GM19467 (cell line): Measurements from ENCODE around the gene MOGAT3.

Experiments
- ATAC-seq: cut with Tn5 transposase; IDR thresholded peaks from one replicate; pipeline ENCODE4 v1.9.1; 2021; ENCODE audit warnings: mild to moderate bottlenecking, moderate library complexity; ENCODE audit not compliant: unreplicated experiment

The MOGAT3 gene

DNA sequence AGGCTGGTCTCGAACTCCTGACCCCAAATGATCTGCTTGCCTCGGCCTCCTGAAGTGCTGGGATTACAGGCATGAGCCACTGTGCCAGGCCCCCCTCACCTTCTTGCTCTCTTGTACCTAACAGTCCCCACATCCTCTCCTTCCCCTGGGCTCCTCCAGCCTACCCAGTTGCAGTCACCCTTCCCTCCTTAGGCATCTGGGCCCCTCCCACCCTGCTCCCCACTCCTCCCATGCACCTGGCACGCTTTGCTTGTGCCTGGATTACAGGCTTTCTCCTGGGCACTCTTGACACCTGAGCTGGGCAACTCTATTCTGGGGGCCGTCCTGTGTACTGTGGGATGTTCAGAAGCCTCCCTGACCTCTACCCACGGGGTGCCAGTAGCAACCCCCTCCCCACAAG lies 33.8 kb upstream of the MOGAT3 start:
- no peak for ATAC-seq

- no peak for ATAC-seq
Observed at GRCh38 chr7:101233907-101234547, 33.2 kb upstream of the MOGAT3 start.

DNA sequence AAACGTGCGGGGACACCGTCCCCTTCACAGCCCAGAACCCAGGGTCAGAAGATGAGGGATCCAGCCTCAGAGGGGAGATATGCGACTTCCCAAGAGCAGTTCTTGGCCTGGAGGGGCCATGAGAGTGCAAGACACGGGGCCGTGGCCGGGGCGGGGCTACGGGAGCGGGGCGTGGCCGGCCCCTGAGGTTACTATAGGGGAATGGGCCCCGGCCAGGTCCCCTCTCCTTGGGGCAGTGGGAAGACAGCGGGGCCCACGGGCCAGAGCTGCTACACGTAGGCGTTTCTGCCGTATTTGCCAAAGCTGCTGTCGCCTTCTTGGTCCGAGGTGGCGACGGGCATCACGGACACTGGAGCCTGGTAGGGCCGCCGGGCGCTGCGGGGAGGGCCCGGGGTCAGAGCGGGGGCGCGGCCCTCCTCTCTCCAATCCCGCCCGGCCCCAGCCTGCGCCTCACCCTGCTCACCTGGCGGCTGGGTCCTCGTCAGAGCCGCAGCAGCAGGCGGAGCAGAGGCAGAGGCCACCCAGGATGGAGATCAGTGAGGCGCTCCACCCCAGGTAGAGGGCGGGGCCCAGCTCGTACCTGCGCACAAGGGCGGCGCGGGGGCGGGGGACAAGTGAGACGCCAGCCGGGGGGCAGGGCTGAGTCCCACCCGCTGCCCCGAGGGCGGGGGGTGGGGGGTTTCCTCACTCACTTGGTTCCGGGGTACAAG lies 31.5 kb upstream of the MOGAT3 start:
- no peak for ATAC-seq

DNA sequence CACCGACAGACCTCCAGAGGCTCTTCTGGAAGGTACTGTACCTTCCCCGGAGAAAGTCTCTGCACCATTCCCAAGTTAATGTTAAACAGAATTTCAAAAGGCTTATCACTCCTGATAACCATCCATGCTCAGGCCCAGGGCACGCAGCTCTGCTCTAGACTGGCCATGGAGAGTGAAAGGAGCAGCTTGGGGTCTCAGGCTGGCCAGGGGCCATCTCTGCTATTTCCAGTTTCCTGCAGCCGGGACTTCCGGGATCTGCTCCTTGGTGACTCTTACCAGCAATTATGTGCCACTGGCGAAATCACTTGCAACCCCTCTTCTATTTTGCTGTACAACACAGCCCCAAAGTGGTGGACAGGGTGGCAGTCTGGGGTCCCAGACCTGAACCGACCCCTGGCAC lies 30.8 kb upstream of the MOGAT3 start:
- ATAC-seq, result no peak

DNA sequence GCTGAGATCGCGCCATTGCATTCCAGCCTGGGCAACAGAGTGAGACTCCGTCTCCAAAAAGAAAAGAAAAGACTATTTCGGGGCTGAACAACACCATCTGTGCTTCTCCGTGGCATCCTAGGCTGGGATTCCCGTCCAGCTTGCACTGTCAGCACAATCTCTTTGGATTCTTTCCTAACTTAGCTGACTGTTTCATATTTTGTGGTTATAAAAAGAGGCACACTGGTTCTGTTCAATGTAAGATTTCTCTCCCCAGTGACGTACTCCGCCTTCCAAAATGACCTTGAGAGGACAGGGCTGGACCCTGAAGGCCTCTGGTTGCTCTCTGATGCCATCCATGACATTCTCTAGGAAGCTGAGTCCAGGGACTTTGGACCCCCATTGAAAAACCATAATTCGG lies 25.9 kb upstream of the MOGAT3 start:
- ATAC-seq, result no peak

DNA sequence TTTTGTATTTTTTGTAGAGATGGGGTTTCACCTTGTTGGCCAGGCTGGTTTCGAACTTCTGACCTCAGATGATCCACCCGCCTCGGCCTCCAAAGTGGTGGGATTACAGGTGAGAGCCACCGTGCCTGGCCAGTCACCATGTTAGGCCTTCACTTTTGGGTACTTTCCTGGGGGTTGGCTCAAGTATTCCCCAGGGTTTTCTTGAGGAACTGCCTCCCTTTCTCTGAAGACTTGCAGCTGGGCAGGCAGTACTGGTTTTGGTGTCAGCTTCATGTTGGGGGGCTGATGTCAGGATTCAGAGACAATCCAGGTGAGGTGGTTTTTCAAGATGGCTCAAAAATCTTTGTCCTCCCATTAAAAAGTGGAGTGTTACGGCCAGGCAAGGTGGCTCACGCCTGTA lies 24.8 kb upstream of the MOGAT3 start:
- no peak for ATAC-seq

GRCh38 chr7:101223528-101223927 lies 22.7 kb upstream of the MOGAT3 start:
- ATAC-seq, result no peak

- no peak for ATAC-seq
Observed at GRCh38 chr7:101222275-101222830, 21.5 kb upstream of the MOGAT3 start.

GRCh38 chr7:101220295-101220694 lies 19.5 kb upstream of the MOGAT3 start:
- no peak for ATAC-seq

GRCh38 chr7:101218236-101219125 lies 17.6 kb upstream of the MOGAT3 start:
- ATAC-seq, result no peak

- ATAC-seq, result peak; percentile 59
Observed at GRCh38 chr7:101217388-101218235, 16.8 kb upstream of the MOGAT3 start, which contains the start of the genes PLOD3 and ZNHIT1. Gene PLOD3 (minus strand): TSS chr7:101217581. CDS start chr7:101217274, 307 bp downstream. Gene ZNHIT1 (plus strand): TSS chr7:101218165. CDS start chr7:101218196, 31 bp downstream.

DNA sequence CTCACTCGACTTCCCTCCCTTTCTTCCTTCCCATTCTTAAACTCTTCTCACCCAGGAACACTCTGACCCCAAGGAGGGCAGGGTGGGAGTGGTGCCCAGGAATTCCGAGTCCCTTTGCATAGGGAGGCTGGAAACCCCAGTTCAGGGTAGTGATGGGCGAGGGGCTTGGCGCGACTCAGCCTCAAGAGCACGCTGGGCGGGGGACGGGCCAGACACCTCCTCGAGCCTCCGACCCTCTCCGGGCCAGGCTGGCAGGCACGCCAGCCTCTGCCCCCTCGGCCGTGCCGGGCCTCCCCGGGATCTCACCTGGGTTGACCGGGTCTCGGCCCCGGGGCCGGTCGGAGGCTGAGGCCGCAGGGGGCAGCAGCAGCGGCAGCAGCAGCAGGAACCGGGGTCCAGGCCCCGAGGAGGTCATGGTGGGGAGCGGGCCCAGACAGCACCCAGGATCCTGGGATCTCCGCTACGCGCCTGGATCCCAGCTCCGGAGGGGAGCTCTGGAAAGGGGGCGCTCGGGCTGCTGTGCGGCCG lies 16.1 kb upstream of the MOGAT3 start:
- peak; percentile 5 for ATAC-seq

GRCh38 chr7:101216001-101216859 lies 15.4 kb upstream of the MOGAT3 start:
- no peak for ATAC-seq

DNA sequence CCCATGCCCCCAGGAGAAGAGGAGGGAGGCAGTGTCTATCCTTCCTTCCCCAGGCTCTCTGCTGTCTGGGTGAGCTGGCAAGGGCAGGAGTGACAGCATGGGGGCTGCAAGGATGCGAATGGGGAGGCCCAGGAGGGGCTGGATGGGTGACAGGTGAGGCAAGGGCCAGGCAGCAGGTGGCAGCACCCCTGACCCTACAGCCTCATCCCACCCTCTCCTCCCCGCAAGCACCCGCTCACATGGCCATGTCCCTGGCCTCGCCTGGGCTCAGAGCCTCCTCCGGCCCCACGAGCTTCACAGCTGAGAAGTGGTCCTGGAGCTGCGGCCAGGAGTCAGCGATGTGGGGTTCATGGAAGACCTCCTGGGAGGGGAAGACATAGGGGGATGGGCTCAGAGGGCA lies 11.2 kb upstream of the MOGAT3 start:
- no peak for ATAC-seq

- no peak for ATAC-seq
Observed at GRCh38 chr7:101211501-101211900, 10.7 kb upstream of the MOGAT3 start.

DNA sequence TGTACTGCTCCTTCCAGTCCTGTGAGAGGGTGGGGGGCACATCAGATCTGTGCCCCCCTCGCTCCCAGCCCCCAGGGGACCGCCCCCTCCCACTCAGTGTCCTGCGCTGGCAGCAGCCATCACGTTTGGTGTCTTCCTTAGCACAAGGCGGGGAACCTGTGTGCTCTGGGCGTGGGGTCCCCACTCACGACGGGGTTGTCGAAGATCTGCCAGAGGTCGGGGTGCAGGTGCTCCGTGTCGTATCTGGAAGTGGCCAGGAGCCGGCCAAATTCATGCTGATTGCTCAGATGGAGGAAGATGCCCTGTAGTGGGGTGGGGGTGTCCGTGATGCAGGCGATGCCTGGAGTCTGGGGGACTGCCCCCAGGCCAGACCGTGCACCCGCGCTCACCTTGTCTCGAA lies 9.3 kb upstream of the MOGAT3 start:
- ATAC-seq, result no peak

GRCh38 chr7:101208794-101209193 lies 8.0 kb upstream of the MOGAT3 start:
- no peak for ATAC-seq

DNA sequence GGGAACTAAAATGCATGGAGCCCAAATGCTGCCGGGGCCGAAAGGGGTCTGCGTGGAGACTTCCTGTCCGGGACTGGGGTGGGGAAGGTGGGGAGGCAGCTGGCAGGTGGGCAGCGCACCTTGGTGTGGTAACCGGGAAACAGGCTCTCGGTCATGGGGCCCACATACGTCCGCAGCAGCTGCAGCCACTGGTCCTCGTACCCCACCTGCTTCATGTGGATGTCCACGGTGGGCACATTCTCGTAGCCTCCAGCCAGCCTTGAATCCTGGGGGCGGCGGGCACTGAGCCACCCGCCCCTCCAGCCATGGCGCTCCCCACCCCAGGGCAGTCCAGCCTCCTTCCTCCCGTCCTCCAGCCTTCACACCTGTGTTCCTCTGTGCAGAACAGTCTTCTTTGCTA lies 6.6 kb upstream of the MOGAT3 start:
- no peak for ATAC-seq

GRCh38 chr7:101206665-101207042 lies 5.8 kb upstream of the MOGAT3 start:
- no peak for ATAC-seq
